Natural killer cell (primary cell): ENCODE data around the gene EEFSEC. TPM values are rescaled to one million over a fixed set of nuclear protein-coding genes. Genes with fewer than 3 reads are reported as not detected.

Experiments
- ATAC-seq, 3 donors: fragments of 150-1000 bp in 2 of 3; fragments of 200-7000 bp in 1 of 3; cut with Tn5 transposase; 1 replicate in 1 of 3; 2 replicates in 2 of 3; pipeline ENCODE4 v1.10.0; 2021; ENCODE audit warnings: mild to moderate bottlenecking in 2 of 3, moderate library complexity in 2 of 3
- DNase-seq, 2 donors: peaks; one replicate each; pipeline versions ENCODE4 v3.0.0 to v3.0.0-alpha.2; 2013 to 2021; ENCODE audit warnings: mixed read lengths in 1 of 2
- H3K27ac ChIP-seq: one replicate; pipeline ENCODE4 v1.5.1; 2013; ENCODE audit warnings: mild to moderate bottlenecking, low read length
- H3K27me3 ChIP-seq: one replicate; pipeline ENCODE4 v1.6.1; 2013; ENCODE audit warnings: low read length; ENCODE audit not compliant: control insufficient read depth, insufficient read depth
- H3K36me3 ChIP-seq: one replicate; pipeline ENCODE4 v1.6.1; 2013; ENCODE audit warnings: low read length; ENCODE audit not compliant: control insufficient read depth, insufficient read depth
- H3K4me1 ChIP-seq: one replicate; pipeline ENCODE4 v1.6.1; 2013; ENCODE audit warnings: low read length; ENCODE audit not compliant: control insufficient read depth, insufficient read depth
- H3K4me3 ChIP-seq: one replicate; pipeline ENCODE4 v1.5.1; 2013; ENCODE audit warnings: low read length
- H3K9me3 ChIP-seq: one replicate; pipeline ENCODE4 v1.6.1; 2013; ENCODE audit warnings: low read length; ENCODE audit not compliant: control insufficient read depth, insufficient read depth
- H3K27ac Mint-ChIP-seq, 2 donors: one replicate each; pipeline ENCODE4 v1.8.0; 2022; ENCODE audit warnings: mild to moderate bottlenecking in 2 of 2, mixed read lengths in 2 of 2, moderate library complexity in 1 of 2
- H3K27me3 Mint-ChIP-seq, 2 donors: one replicate each; pipeline ENCODE4 v1.8.0; 2022; ENCODE audit warnings: low read depth in 2 of 2, mixed read lengths in 2 of 2
- H3K36me3 Mint-ChIP-seq: one replicate; pipeline ENCODE4 v1.8.0; 2022; ENCODE audit warnings: mixed read lengths
- H3K4me1 Mint-ChIP-seq, 2 donors: one replicate each; pipeline ENCODE4 v1.8.0; 2022; ENCODE audit warnings: mixed read lengths in 2 of 2
- H3K4me3 Mint-ChIP-seq: one replicate; pipeline ENCODE4 v1.8.0; 2022; ENCODE audit warnings: mild to moderate bottlenecking, moderate library complexity, mixed read lengths
- H3K9me3 Mint-ChIP-seq, 2 donors: one replicate each; pipeline ENCODE4 v1.8.0; 2022; ENCODE audit warnings: mixed read lengths in 2 of 2
- CTCF ChIP-seq: fragments of 200-600 bp; IDR thresholded peaks from one replicate; pipeline ENCODE4 v1.8.0; 2022; ENCODE audit warnings: antibody characterized with exemption
- WGBS: methylation state at CpG from one replicate; pipeline ENCODE4 v1.1.7; 2013; ENCODE audit warnings: missing lambda C conversion rate; ENCODE audit not compliant: insufficient coverage; 5-methylcytosine and 5-hydroxymethylcytosine counted together
- intact Hi-C: fragments of 100-400 bp; cut with micrococcal nuclease; formaldehyde crosslinking; loops from one replicate; pipeline ENCODE4 v1.14.2; 2022
- total RNA-seq, 4 donors: library from RNA; stranded (reverse); fragments of 120-200 nt in 1 of 4; gene quantifications; one replicate each; pipeline versions ENCODE4 v1.2.3 to v1.2.4, GENCODE V29; 2013 to 2022

EEFSEC gene
- total RNA-seq, 3 donors from 2014 or later (not counting 1 experiment from before 2014, with no cell fraction given) = 16.7 to 18.9 (median 17.6) TPM

GRCh38 chr3:128316481-128316891 is 163.2 kb downstream of the EEFSEC start:
- H3K4me3 ChIP-seq = no peak overlapping the region
- no peaks in the 10 kb centered on the region for H3K36me3 ChIP-seq
- peak; percentile 12 to 71 (median 55) for ATAC-seq
- 81% methylated on average over 13 of the region's 15 CpGs for WGBS
- TF ChIP-seq CTCF = no peak
- Mint-ChIP-seq H3K27ac (no peak overlapping the region), H3K4me1 (peaks cover 6 to 10% of the 10 kb centered on the region in 2 donors), H3K27me3 (no peaks in the 10 kb centered on the region), H3K36me3 (no peaks in the 10 kb centered on the region), H3K9me3 (no peaks in the 10 kb centered on the region), H3K4me3 (peak overlapping the region; percentile 26)
- H3K27me3 ChIP-seq = no peaks in the 10 kb centered on the region
- no peaks in the 10 kb centered on the region for H3K9me3 ChIP-seq
- DNase-seq = peak in 1 of 2 donors; percentile 89
- intact Hi-C loops = no loop called here
- no peaks in the 10 kb centered on the region for H3K4me1 ChIP-seq
- H3K27ac ChIP-seq = no peak overlapping the region

- Histone ChIP-seq H3K4me3 (no peak overlapping the region), H3K4me1 (no peaks in the 10 kb centered on the region), H3K27ac (no peak overlapping the region), H3K27me3 (no peaks in the 10 kb centered on the region), H3K36me3 (no peaks in the 10 kb centered on the region), H3K9me3 (no peaks in the 10 kb centered on the region)
- no peaks in the 10 kb centered on the region for H3K27me3 Mint-ChIP-seq
- no peak for DNase-seq
- H3K4me1 Mint-ChIP-seq = peaks cover 6 to 10% of the 10 kb centered on the region in 2 donors
- H3K4me3 Mint-ChIP-seq = no peak overlapping the region
- no peak for TF ChIP-seq CTCF
- H3K27ac Mint-ChIP-seq = no peak overlapping the region
- no peak for ATAC-seq
- no peaks in the 10 kb centered on the region for H3K36me3 Mint-ChIP-seq
- intact Hi-C loops = no loop called here
- 94% methylated on average over 17 of the region's 17 CpGs for WGBS
- no peaks in the 10 kb centered on the region for H3K9me3 Mint-ChIP-seq
Measured at GRCh38 chr3:128317101-128317697, 163.9 kb downstream of the EEFSEC start.

GRCh38 chr3:128317698-128318231 is 164.5 kb downstream of the EEFSEC start:
- H3K4me1 Mint-ChIP-seq = peaks cover 6 to 10% of the 10 kb centered on the region in 2 donors
- intact Hi-C loops = no loop called here
- TF ChIP-seq CTCF = no peak
- H3K4me1 ChIP-seq = no peaks in the 10 kb centered on the region
- H3K9me3 Mint-ChIP-seq = no peaks in the 10 kb centered on the region
- no peaks in the 10 kb centered on the region for H3K36me3 Mint-ChIP-seq
- no peak for ATAC-seq
- 96% methylated on average over 8 of the region's 8 CpGs for WGBS
- no peak overlapping the region for H3K27ac ChIP-seq
- H3K36me3 ChIP-seq = no peaks in the 10 kb centered on the region
- no peaks in the 10 kb centered on the region for H3K27me3 ChIP-seq
- no peak for DNase-seq
- H3K9me3 ChIP-seq = no peaks in the 10 kb centered on the region
- H3K27me3 Mint-ChIP-seq = no peaks in the 10 kb centered on the region
- no peak overlapping the region for H3K4me3 Mint-ChIP-seq
- H3K4me3 ChIP-seq = no peak overlapping the region
- no peak overlapping the region for H3K27ac Mint-ChIP-seq
